Mesendoderm (in vitro differentiated cells): ENCODE data around the gene LRP8.

Experiments
- DNase-seq: peaks from one replicate; pipeline ENCODE4 v3.0.0; 2013
- H2AK5ac ChIP-seq: 2 replicates; pipeline ENCODE4 v1.6.1; 2013; ENCODE audit warnings: low read length, inconsistent platforms
- H2BK120ac ChIP-seq: 2 replicates; pipeline ENCODE4 v1.6.1; 2013; ENCODE audit warnings: low read depth, mild to moderate bottlenecking, low read length, moderate library complexity, mixed read lengths
- H2BK15ac ChIP-seq: replicated peaks from 2 replicates; pipeline ENCODE4 v1.6.1; 2013; ENCODE audit warnings: low read depth, mild to moderate bottlenecking, moderate library complexity
- H2BK5ac ChIP-seq: 2 replicates; pipeline ENCODE4 v1.6.1; 2013; ENCODE audit warnings: low read length, inconsistent platforms
- H3K18ac ChIP-seq: 2 replicates; pipeline ENCODE4 v1.6.1; 2013; ENCODE audit warnings: mild to moderate bottlenecking, low read length, mixed read lengths
- H3K23ac ChIP-seq: one replicate; pipeline ENCODE4 v1.6.1; 2013; ENCODE audit warnings: low read length
- H3K27ac ChIP-seq: 2 replicates; pipeline ENCODE4 v1.5.1; 2013; ENCODE audit warnings: low read depth, mild to moderate bottlenecking, inconsistent platforms, low read length, moderate library complexity
- H3K27me3 ChIP-seq: 2 replicates; pipeline ENCODE4 v1.6.1; 2013; ENCODE audit warnings: low read length, control low read depth, mild to moderate bottlenecking, inconsistent platforms; ENCODE audit not compliant: insufficient read depth, poor library complexity
- H3K36me3 ChIP-seq: 2 replicates; pipeline ENCODE4 v1.6.1; 2013; ENCODE audit warnings: low read length, inconsistent platforms; ENCODE audit not compliant: control insufficient read depth, insufficient read depth
- H3K4ac ChIP-seq: one replicate; pipeline ENCODE4 v1.6.1; 2013; ENCODE audit warnings: low read depth, mild to moderate bottlenecking, low read length, moderate library complexity
- H3K4me1 ChIP-seq: 2 replicates; pipeline ENCODE4 v1.6.1; 2013; ENCODE audit warnings: low read depth, low read length, inconsistent platforms; ENCODE audit not compliant: control insufficient read depth
- H3K4me2 ChIP-seq: 2 replicates; pipeline ENCODE4 v1.6.1; 2013; ENCODE audit warnings: low read length
- H3K4me3 ChIP-seq: 2 replicates; pipeline ENCODE4 v1.5.1; 2013; ENCODE audit warnings: mild to moderate bottlenecking, low read length
- H3K56ac ChIP-seq: one replicate; pipeline ENCODE4 v1.6.1; 2013; ENCODE audit warnings: low read length
- H3K79me1 ChIP-seq: 2 replicates; pipeline ENCODE4 v1.6.1; 2013; ENCODE audit warnings: low read length, inconsistent platforms
- H3K79me2 ChIP-seq: 2 replicates; pipeline ENCODE4 v1.6.1; 2013; ENCODE audit warnings: mild to moderate bottlenecking, low read length; ENCODE audit not compliant: control insufficient read depth, insufficient read depth
- H3K9ac ChIP-seq: 2 replicates; pipeline ENCODE4 v1.6.1; 2013; ENCODE audit warnings: low read length, inconsistent platforms
- H4K5ac ChIP-seq: one replicate; pipeline ENCODE4 v1.6.1; 2013; ENCODE audit warnings: low read length
- H4K8ac ChIP-seq: one replicate; pipeline ENCODE4 v1.6.1; 2013; ENCODE audit warnings: low read depth, mild to moderate bottlenecking, control low read depth, low read length, moderate library complexity
- WGBS: extraction: QIAGEN DNeasy Blood & Tissue Kit; methylation state at CpG from one replicate; pipeline ENCODE4 v1.1.7; 2013; ENCODE audit warnings: low lambda C conversion rate, missing lambda C conversion rate; ENCODE audit not compliant: insufficient coverage; ENCODE audit errors: extremely low coverage; 5-methylcytosine and 5-hydroxymethylcytosine counted together

The LRP8 gene

GRCh38 chr1:53349369-53349835, 21.5 kb upstream of the LRP8 start:
- H3K18ac ChIP-seq: no peak overlapping the region
- WGBS: no CpG with 5 or more reads among the region's 5 CpGs
- no peak overlapping the region for H3K4me3 ChIP-seq
- no peak overlapping the region for H3K4ac ChIP-seq
- no peak overlapping the region for H2BK5ac ChIP-seq
- no peaks in the 10 kb centered on the region for H3K27me3 ChIP-seq
- no peaks in the 10 kb centered on the region for H3K79me1 ChIP-seq
- H3K36me3 ChIP-seq: no peaks in the 10 kb centered on the region
- H4K5ac ChIP-seq: no peak overlapping the region
- no peak overlapping the region for H4K8ac ChIP-seq
- H3K56ac ChIP-seq: no peak overlapping the region
- no peaks in the 10 kb centered on the region for H3K79me2 ChIP-seq
- no peak overlapping the region for H3K4me2 ChIP-seq
- no peak overlapping the region for H3K27ac ChIP-seq
- H3K23ac ChIP-seq: no peak overlapping the region
- H2BK15ac ChIP-seq: no peak overlapping the region
- no peak for DNase-seq
- H2BK120ac ChIP-seq: no peak overlapping the region
- H2AK5ac ChIP-seq: no peak overlapping the region
- H3K9ac ChIP-seq: no peak overlapping the region
- peaks cover 2% of the 10 kb centered on the region for H3K4me1 ChIP-seq

GRCh38 chr1:53348486-53349368, 20.9 kb upstream of the LRP8 start:
- Histone ChIP-seq H3K79me2 (no peaks in the 10 kb centered on the region), H3K18ac (no peak overlapping the region), H3K27me3 (no peaks in the 10 kb centered on the region), H2BK120ac (no peak overlapping the region), H3K27ac (no peak overlapping the region), H3K4me1 (peaks cover 4% of the 10 kb centered on the region), H2AK5ac (no peak overlapping the region), H3K4me2 (no peak overlapping the region), H3K4me3 (no peak overlapping the region), H3K56ac (no peak overlapping the region), H3K9ac (no peak overlapping the region), H4K5ac (no peak overlapping the region), H2BK15ac (no peak overlapping the region), H3K79me1 (no peaks in the 10 kb centered on the region), H3K36me3 (no peaks in the 10 kb centered on the region), H4K8ac (no peak overlapping the region), H2BK5ac (no peak overlapping the region), H3K23ac (no peak overlapping the region), H3K4ac (no peak overlapping the region)
- DNase-seq: no peak
- WGBS: no CpG with 5 or more reads among the region's 21 CpGs

GRCh38 chr1:53346814-53347176, 18.9 kb upstream of the LRP8 start:
- no peak overlapping the region for H3K23ac ChIP-seq
- no peak for DNase-seq

GRCh38 chr1:53345996-53346813, 18.3 kb upstream of the LRP8 start:
- no peak overlapping the region for H3K23ac ChIP-seq
- no peaks in the 10 kb centered on the region for H3K79me2 ChIP-seq
- H4K5ac ChIP-seq: no peak overlapping the region
- H3K27ac ChIP-seq: no peak overlapping the region
- H3K56ac ChIP-seq: no peak overlapping the region
- no peak overlapping the region for H3K9ac ChIP-seq
- H3K4ac ChIP-seq: no peak overlapping the region
- no peak for DNase-seq
- no peak overlapping the region for H2AK5ac ChIP-seq
- WGBS: no CpG with 5 or more reads among the region's 7 CpGs
- H3K79me1 ChIP-seq: no peaks in the 10 kb centered on the region
- H3K27me3 ChIP-seq: no peaks in the 10 kb centered on the region
- no peak overlapping the region for H3K18ac ChIP-seq
- no peak overlapping the region for H4K8ac ChIP-seq
- no peak overlapping the region for H2BK15ac ChIP-seq
- peaks cover 4% of the 10 kb centered on the region for H3K4me1 ChIP-seq
- no peak overlapping the region for H2BK120ac ChIP-seq
- no peak overlapping the region for H2BK5ac ChIP-seq
- H3K36me3 ChIP-seq: no peaks in the 10 kb centered on the region
- H3K4me2 ChIP-seq: no peak overlapping the region
- no peak overlapping the region for H3K4me3 ChIP-seq

More at GRCh38 chr1:53346814-53347176, 18.9 kb upstream of the LRP8 start:
- Histone ChIP-seq H3K79me2 (no peaks in the 10 kb centered on the region), H3K4ac (no peak overlapping the region), H4K5ac (no peak overlapping the region), H3K4me2 (no peak overlapping the region), H4K8ac (no peak overlapping the region), H3K36me3 (no peaks in the 10 kb centered on the region), H3K18ac (no peak overlapping the region), H3K4me1 (peaks cover 4% of the 10 kb centered on the region), H2AK5ac (no peak overlapping the region), H3K27ac (no peak overlapping the region), H3K79me1 (no peaks in the 10 kb centered on the region), H2BK5ac (no peak overlapping the region), H3K27me3 (no peaks in the 10 kb centered on the region), H3K9ac (no peak overlapping the region), H2BK15ac (no peak overlapping the region), H3K56ac (no peak overlapping the region), H3K4me3 (no peak overlapping the region), H2BK120ac (no peak overlapping the region)
- no CpG with 5 or more reads among the region's 3 CpGs for WGBS

GRCh38 chr1:53344921-53345838, 17.3 kb upstream of the LRP8 start:
- no CpG with 5 or more reads among the region's 11 CpGs for WGBS
- Histone ChIP-seq H3K27ac (no peak overlapping the region), H3K4me1 (peaks cover 4% of the 10 kb centered on the region), H3K4ac (no peak overlapping the region), H3K18ac (no peak overlapping the region), H4K8ac (no peak overlapping the region), H3K36me3 (no peaks in the 10 kb centered on the region), H4K5ac (no peak overlapping the region), H3K4me2 (no peak overlapping the region), H2AK5ac (no peak overlapping the region), H3K23ac (no peak overlapping the region), H3K9ac (no peak overlapping the region), H2BK15ac (no peak overlapping the region), H3K27me3 (no peaks in the 10 kb centered on the region), H3K79me2 (no peaks in the 10 kb centered on the region), H3K4me3 (no peak overlapping the region), H2BK120ac (no peak overlapping the region), H3K56ac (no peak overlapping the region), H3K79me1 (no peaks in the 10 kb centered on the region), H2BK5ac (no peak overlapping the region)
- DNase-seq: no peak
